Mesenchymal stem cell (in vitro differentiated cells and primary cell): ENCODE results near the gene ACAP1.

Experiments
- DNase-seq: peaks from one replicate; pipeline ENCODE4 v3.0.0-alpha.2; 2013
- H2AFZ ChIP-seq: one replicate; pipeline ENCODE4 v1.6.1; 2013; ENCODE audit warnings: low read depth, mild to moderate bottlenecking, control low read depth, inconsistent platforms, low read length, moderate library complexity
- H2AK5ac ChIP-seq: 2 replicates; pipeline ENCODE4 v1.6.1; 2013; ENCODE audit warnings: low read length, moderate library complexity, mild to moderate bottlenecking, inconsistent platforms; ENCODE audit not compliant: severe bottlenecking
- H2BK120ac ChIP-seq: one replicate; pipeline ENCODE4 v1.6.1; 2013; ENCODE audit warnings: low read depth, mild to moderate bottlenecking, inconsistent platforms, low read length, moderate library complexity
- H2BK12ac ChIP-seq, 2 experiments: one replicate each; pipeline ENCODE4 v1.6.1; 2013; ENCODE audit warnings: inconsistent platforms in 2 of 2, low read length in 2 of 2, mild to moderate bottlenecking in 2 of 2, moderate library complexity in 2 of 2, control low read depth in 1 of 2
- H2BK15ac ChIP-seq: one replicate; pipeline ENCODE4 v1.6.1; 2013; ENCODE audit warnings: mild to moderate bottlenecking, low read depth, inconsistent platforms; ENCODE audit not compliant: poor library complexity, severe bottlenecking
- H2BK5ac ChIP-seq: 2 replicates; pipeline ENCODE4 v1.6.1; 2013; ENCODE audit warnings: low read depth, mild to moderate bottlenecking, low read length, control low read depth, inconsistent platforms; ENCODE audit not compliant: poor library complexity, severe bottlenecking
- H3K14ac ChIP-seq, 2 experiments: one replicate each; pipeline ENCODE4 v1.6.1; 2013; ENCODE audit warnings: inconsistent platforms in 2 of 2, low read length in 2 of 2, control low read depth in 1 of 2, mild to moderate bottlenecking in 1 of 2, moderate library complexity in 1 of 2
- H3K18ac ChIP-seq, 2 experiments: one replicate each; pipeline ENCODE4 v1.6.1; 2013; ENCODE audit warnings: inconsistent platforms in 2 of 2, low read length in 2 of 2, control low read depth in 1 of 2, low read depth in 1 of 2, mild to moderate bottlenecking in 1 of 2
- H3K23ac ChIP-seq, 2 experiments: one replicate each; pipeline ENCODE4 v1.6.1; 2013; ENCODE audit warnings: inconsistent platforms in 2 of 2, low read length in 2 of 2, mild to moderate bottlenecking in 2 of 2, moderate library complexity in 2 of 2, control low read depth in 1 of 2
- H3K27ac ChIP-seq: 2 replicates; pipeline ENCODE4 v1.5.1; 2013; ENCODE audit warnings: mild to moderate bottlenecking, moderate library complexity, low read length, control low read depth, inconsistent platforms; ENCODE audit not compliant: poor library complexity, severe bottlenecking
- H3K27me3 ChIP-seq, 2 experiments: 2 replicates each; pipeline versions ENCODE4 v1.6.1 to v1.7.0; 2013; ENCODE audit warnings: low read length in 2 of 2, mild to moderate bottlenecking in 2 of 2, moderate library complexity in 2 of 2, control low read depth in 1 of 2, inconsistent platforms in 1 of 2; ENCODE audit not compliant: control insufficient read depth in 1 of 2, insufficient read depth in 1 of 2
- H3K36me3 ChIP-seq, 2 experiments: 2 replicates each; pipeline versions ENCODE4 v1.6.1 to v1.7.0; 2013; ENCODE audit warnings: low read length in 2 of 2, control low read depth in 1 of 2, inconsistent platforms in 1 of 2, low read depth in 1 of 2, mild to moderate bottlenecking in 1 of 2; ENCODE audit not compliant: insufficient read depth in 2 of 2, control insufficient read depth in 1 of 2
- H3K4ac ChIP-seq, 2 experiments: one replicate each; pipeline ENCODE4 v1.6.1; 2013; ENCODE audit warnings: inconsistent platforms in 2 of 2, low read length in 2 of 2, mild to moderate bottlenecking in 2 of 2, moderate library complexity in 2 of 2, control low read depth in 1 of 2, low read depth in 1 of 2
- H3K4me1 ChIP-seq: 2 replicates; pipeline ENCODE4 v1.6.1; 2013; ENCODE audit warnings: low read depth, low read length, control low read depth; ENCODE audit not compliant: control insufficient read depth, insufficient read depth
- H3K4me2 ChIP-seq: 2 replicates; pipeline ENCODE4 v1.6.1; 2013; ENCODE audit warnings: low read length, mild to moderate bottlenecking, inconsistent platforms; ENCODE audit not compliant: poor library complexity, severe bottlenecking
- H3K4me3 ChIP-seq, 2 experiments: 2 replicates each; pipeline versions ENCODE4 v1.5.1 to v1.7.0; 2013; ENCODE audit warnings: low read length in 2 of 2, mild to moderate bottlenecking in 2 of 2, control low read depth in 1 of 2, low read depth in 1 of 2; ENCODE audit not compliant: insufficient read depth in 1 of 2
- H3K79me1 ChIP-seq: replicated peaks from 2 replicates; pipeline ENCODE4 v1.6.1; 2013; ENCODE audit warnings: mild to moderate bottlenecking, control low read depth, low read length, inconsistent platforms; ENCODE audit not compliant: poor library complexity, severe bottlenecking
- H3K9ac ChIP-seq: 2 replicates; pipeline ENCODE4 v1.7.0; 2013; ENCODE audit warnings: mild to moderate bottlenecking, low read length, moderate library complexity
- H3K9me3 ChIP-seq: 2 replicates; pipeline ENCODE4 v1.7.0; 2013; ENCODE audit warnings: mild to moderate bottlenecking, low read length; ENCODE audit not compliant: control insufficient read depth
- H4K8ac ChIP-seq: one replicate; pipeline ENCODE4 v1.6.1; 2013; ENCODE audit warnings: inconsistent platforms, mild to moderate bottlenecking, low read length, moderate library complexity
- H4K91ac ChIP-seq: one replicate; pipeline ENCODE4 v1.6.1; 2013; ENCODE audit warnings: mild to moderate bottlenecking, low read length, inconsistent platforms
- WGBS: methylation state at CpG from one replicate; pipeline ENCODE4 v1.1.7; 2013; ENCODE audit warnings: mixed read lengths; 5-methylcytosine and 5-hydroxymethylcytosine counted together

Gene ACAP1

DNA sequence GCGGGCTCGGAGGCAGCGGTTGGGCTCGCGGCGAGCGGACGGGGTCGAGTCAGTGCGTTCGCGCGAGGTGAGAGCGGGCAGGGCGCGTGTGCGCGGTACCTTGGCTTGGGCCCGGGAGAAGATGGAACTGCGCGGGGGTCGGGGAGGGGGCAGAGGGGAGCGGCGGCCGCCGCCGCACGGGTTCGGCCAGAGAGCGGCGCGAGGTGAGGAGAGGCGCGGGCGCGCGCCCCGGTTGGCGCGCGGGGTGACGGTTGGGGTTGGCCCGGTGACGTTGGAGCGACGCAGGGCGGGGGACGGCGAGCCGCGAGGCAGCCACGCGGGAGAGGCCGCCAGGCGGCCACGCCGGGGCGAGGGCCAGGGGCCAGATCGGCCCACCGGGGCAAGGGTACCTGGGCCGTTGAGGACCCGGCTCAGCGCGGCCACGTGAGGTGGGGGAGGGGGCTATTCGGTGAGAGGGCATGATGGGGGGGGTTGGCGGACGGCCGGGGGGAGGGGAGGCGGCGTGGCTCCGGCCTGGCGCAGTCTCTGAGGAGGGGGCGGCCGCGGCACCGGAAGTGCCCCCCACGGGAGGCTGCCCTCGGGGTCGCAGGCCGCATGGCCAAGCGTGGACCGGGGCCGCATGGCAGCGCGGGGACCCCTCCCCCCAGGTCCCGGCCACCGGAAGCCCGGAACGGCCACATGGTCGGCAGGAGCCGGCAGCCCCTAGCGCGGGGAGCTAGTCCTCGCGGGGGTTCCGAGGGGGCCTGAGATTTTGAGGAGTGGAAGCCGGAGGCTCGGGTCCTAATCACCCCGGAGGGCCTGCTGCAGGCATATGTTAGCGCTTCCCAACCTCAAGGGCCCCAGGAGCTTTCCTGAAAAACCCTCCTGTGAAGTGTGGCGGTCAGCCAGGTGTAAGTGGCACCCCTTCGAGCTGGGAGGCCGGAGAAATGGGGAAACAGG is 28.4 kb upstream of the ACAP1 start:
- H3K18ac ChIP-seq, result peak overlapping the region; percentile 98 to 100
- peak overlapping the region; percentile 99 for H4K91ac ChIP-seq
- no peaks in the 10 kb centered on the region for H3K27me3 ChIP-seq
- peaks cover 8% of the 10 kb centered on the region for H3K4me1 ChIP-seq
- peak; percentile 29 for DNase-seq
- H4K8ac ChIP-seq, result peak overlapping the region; percentile 95
- WGBS, result 1% methylated on average over 40 of the region's 104 CpGs
- peaks cover 1% of the 10 kb centered on the region for H3K79me1 ChIP-seq
- peak overlapping the region in 1 of 2 experiments; percentile 42 for H2BK12ac ChIP-seq
- H3K36me3 ChIP-seq, result peaks cover 30 to 34% of the 10 kb centered on the region in 2 experiments
- peak overlapping the region; percentile 99 for H2BK15ac ChIP-seq
- peak overlapping the region; percentile 92 to 100 for H3K14ac ChIP-seq
- no peak overlapping the region for H2AFZ ChIP-seq
- peak overlapping the region in 1 of 2 experiments; percentile 98 for H3K23ac ChIP-seq
- peak overlapping the region; percentile 96 for H3K27ac ChIP-seq
- peak overlapping the region; percentile 85 for H2BK120ac ChIP-seq
- peak overlapping the region; percentile 72 for H2AK5ac ChIP-seq
- H3K4ac ChIP-seq, result peak overlapping the region; percentile 91 to 93
- peak overlapping the region; percentile 86 to 99 for H3K4me3 ChIP-seq
- H3K9me3 ChIP-seq, result no peaks in the 10 kb centered on the region
- peak overlapping the region; percentile 87 for H2BK5ac ChIP-seq
- H3K9ac ChIP-seq, result peak overlapping the region; percentile 98
- H3K4me2 ChIP-seq, result peak overlapping the region; percentile 97

DNA sequence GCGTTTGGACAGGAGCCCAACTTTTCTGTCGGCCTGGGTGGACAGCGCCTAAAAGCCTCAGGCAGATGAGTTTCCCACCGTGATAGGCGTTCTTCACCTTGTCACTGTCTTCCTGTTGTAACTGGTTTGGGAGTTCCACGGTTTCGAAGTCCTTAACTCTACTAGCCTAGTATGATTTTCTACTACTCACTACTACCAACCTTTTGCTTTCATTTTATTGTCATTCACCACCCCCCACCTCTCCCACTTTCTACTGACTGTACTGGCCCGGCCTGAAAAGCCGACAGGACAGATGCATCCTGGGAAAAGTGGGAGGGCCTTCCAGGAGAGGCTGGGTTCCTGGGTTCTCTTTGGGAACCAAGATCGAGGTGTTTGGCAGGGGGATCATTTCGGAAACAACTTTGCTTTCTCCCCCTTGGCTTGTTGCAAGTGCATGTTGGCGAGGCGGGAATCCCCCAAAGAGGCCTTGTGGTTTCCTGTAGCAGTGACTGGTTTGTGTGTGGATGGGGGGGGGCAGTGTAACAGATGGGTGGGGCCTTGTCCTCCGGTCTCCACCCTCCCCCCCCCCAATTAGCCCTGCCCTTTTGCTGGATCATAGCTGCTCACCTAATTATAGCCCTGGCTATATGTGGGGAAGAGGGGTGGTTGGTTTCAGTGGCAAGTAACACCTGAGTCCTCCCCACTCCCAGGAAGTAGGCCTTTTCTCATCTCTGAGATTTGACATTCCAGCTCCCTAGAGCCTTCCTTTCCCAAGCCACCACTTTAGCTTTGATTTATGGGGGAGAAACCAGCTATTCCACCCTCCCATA is 27.5 kb upstream of the ACAP1 start:
- H2BK5ac ChIP-seq, result no peak overlapping the region
- H3K79me1 ChIP-seq, result peaks cover 4% of the 10 kb centered on the region
- peak overlapping the region; percentile 7 for H2AK5ac ChIP-seq
- H3K27ac ChIP-seq, result peak overlapping the region; percentile 96
- H3K4me2 ChIP-seq, result peak overlapping the region; percentile 97
- peak overlapping the region; percentile 98 to 100 for H3K18ac ChIP-seq
- H3K36me3 ChIP-seq, result peaks cover 38 to 43% of the 10 kb centered on the region in 2 experiments
- peak overlapping the region in 1 of 2 experiments; percentile 15 for H2BK12ac ChIP-seq
- peak overlapping the region; percentile 42 to 93 for H3K4ac ChIP-seq
- H3K4me1 ChIP-seq, result peaks cover 15% of the 10 kb centered on the region
- H2BK120ac ChIP-seq, result peak overlapping the region; percentile 66
- H3K27me3 ChIP-seq, result no peaks in the 10 kb centered on the region
- H4K8ac ChIP-seq, result peak overlapping the region; percentile 65
- H3K9me3 ChIP-seq, result no peaks in the 10 kb centered on the region
- peak overlapping the region; percentile 36 to 63 for H3K14ac ChIP-seq
- H2AFZ ChIP-seq, result no peak overlapping the region
- DNase-seq, result peak; percentile 94
- H3K4me3 ChIP-seq, result peak overlapping the region; percentile 86 to 99
- peak overlapping the region; percentile 40 for H4K91ac ChIP-seq
- H3K9ac ChIP-seq, result peak overlapping the region; percentile 98
- H2BK15ac ChIP-seq, result no peak overlapping the region
- 0% methylated on average over 11 of the region's 14 CpGs for WGBS
- no peak overlapping the region for H3K23ac ChIP-seq

DNA sequence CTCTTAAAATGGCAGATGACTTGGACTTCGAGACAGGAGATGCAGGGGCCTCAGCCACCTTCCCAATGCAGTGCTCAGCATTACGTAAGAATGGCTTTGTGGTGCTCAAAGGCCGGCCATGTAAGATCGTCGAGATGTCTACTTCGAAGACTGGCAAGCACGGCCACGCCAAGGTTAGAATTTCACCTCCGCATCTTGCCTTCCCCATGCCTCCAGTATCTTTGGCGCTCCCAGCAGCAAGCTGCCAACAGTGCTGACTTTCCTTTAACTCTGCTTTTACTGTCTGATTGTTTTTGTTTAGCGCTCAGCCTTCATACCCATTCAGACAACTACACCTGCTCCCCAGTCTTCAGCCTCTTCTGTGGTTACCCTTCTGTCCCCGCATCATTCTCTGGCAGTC is 26.7 kb upstream of the ACAP1 start:
- H4K91ac ChIP-seq, result no peak overlapping the region
- H3K27me3 ChIP-seq, result no peaks in the 10 kb centered on the region
- 97% methylated on average over 12 of the region's 12 CpGs for WGBS
- H3K9me3 ChIP-seq, result no peaks in the 10 kb centered on the region
- H2BK15ac ChIP-seq, result no peak overlapping the region
- H3K79me1 ChIP-seq, result peaks cover 4% of the 10 kb centered on the region
- no peak for DNase-seq
- H3K4me3 ChIP-seq, result peak overlapping the region in 1 of 2 experiments; percentile 86
- no peak overlapping the region for H2BK120ac ChIP-seq
- H3K14ac ChIP-seq, result no peak overlapping the region
- peaks cover 40 to 46% of the 10 kb centered on the region in 2 experiments for H3K36me3 ChIP-seq
- H3K27ac ChIP-seq, result no peak overlapping the region
- H2AK5ac ChIP-seq, result no peak overlapping the region
- no peak overlapping the region for H4K8ac ChIP-seq
- no peak overlapping the region for H3K18ac ChIP-seq
- no peak overlapping the region for H2BK12ac ChIP-seq
- no peak overlapping the region for H3K4ac ChIP-seq
- peak overlapping the region; percentile 98 for H3K9ac ChIP-seq
- H2BK5ac ChIP-seq, result no peak overlapping the region
- peak overlapping the region in 1 of 2 experiments; percentile 28 for H3K23ac ChIP-seq
- no peak overlapping the region for H2AFZ ChIP-seq
- peak overlapping the region; percentile 97 for H3K4me2 ChIP-seq
- H3K4me1 ChIP-seq, result peaks cover 17% of the 10 kb centered on the region
